ENCODE data around the gene SDR9C7.

DNA sequence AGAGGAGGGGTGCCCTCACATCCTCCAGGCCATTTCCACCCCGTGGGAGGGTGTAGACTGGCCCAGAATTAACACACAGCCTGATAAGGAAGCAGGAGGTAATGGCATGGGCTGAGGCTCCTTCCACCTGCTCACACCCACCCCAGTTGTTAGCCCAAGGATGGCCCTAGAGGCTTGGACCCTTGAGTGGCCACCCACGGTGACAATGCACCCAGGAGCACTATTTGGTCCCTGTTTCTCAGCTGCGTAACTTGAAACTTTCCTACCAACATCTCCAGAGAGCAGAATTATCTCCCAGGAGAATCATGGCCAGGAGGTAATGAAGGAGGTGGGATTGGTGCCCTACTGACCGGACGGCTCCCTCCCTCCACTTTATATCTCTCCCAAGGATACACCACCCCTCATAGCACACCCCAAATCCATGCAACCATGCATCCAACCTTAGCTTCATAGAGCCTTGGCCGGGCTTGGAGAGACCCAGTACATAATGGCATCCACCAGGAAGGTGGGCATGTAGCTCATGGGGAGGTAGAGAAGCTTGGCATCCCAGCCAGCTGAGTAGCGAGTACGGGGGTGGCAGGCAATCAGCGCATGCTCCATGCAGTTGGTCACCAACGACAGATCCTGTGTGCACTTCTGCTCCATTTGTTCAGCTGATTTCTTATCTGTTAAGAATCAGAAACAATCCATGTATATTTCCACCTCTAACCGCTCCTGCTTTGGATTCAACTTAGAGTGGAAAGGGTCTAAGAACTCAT is 17.6 kb upstream of the SDR9C7 start:
- TF ChIP-seq, protein P1, sequence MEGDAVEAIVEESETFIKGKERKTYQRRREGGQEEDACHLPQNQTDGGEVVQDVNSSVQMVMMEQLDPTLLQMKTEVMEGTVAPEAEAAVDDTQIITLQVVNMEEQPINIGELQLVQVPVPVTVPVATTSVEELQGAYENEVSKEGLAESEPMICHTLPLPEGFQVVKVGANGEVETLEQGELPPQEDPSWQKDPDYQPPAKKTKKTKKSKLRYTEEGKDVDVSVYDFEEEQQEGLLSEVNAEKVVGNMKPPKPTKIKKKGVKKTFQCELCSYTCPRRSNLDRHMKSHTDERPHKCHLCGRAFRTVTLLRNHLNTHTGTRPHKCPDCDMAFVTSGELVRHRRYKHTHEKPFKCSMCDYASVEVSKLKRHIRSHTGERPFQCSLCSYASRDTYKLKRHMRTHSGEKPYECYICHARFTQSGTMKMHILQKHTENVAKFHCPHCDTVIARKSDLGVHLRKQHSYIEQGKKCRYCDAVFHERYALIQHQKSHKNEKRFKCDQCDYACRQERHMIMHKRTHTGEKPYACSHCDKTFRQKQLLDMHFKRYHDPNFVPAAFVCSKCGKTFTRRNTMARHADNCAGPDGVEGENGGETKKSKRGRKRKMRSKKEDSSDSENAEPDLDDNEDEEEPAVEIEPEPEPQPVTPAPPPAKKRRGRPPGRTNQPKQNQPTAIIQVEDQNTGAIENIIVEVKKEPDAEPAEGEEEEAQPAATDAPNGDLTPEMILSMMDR (IDR thresholded peaks at IDR 0.05; ENCODE audit: low read depth, low read length) = no peak
- TF ChIP-seq POLR2A (IDR thresholded peaks at IDR 0.05; ENCODE audit: extremely low read depth, insufficient read length) = no peak
